HG03108 (cell line): Measurements from ENCODE around the gene TEX12.
"Not testable (repeated sequence)": the region's sequence is repeated elsewhere in the genome, so short reads cannot be mapped to it uniquely, and the experiment has no call there.

Experiments used
- ATAC-seq: cut with Tn5 transposase; IDR thresholded peaks from one replicate; pipeline ENCODE4 v1.9.1; 2021; ENCODE audit warnings: moderate library complexity; ENCODE audit not compliant: unreplicated experiment

TEX12 gene

GRCh38 chr11:112163875-112164685 lies 3.1 kb upstream of the TEX12 start, which contains the start of gene IL18:
Gene IL18, minus strand, starts transcription at chr11:112164094. Its CDS starts 9,041 bp downstream, at chr11:112155053.
- no peak for ATAC-seq

GRCh38 chr11:112165049-112165448 lies 2.1 kb upstream of the TEX12 start:
- no peak for ATAC-seq

GRCh38 chr11:112166562-112166961 lies 610 bp upstream of the TEX12 start:
- ATAC-seq = no peak

GRCh38 chr11:112172362-112172994 lies 5.3 kb downstream of the TEX12 start:
- peak; percentile 36 for ATAC-seq

- ATAC-seq = no peak
These were observed 6.0 kb downstream of the TEX12 start for GRCh38 chr11:112173152-112173551.

- no peak for ATAC-seq
These were observed 7.8 kb downstream of the TEX12 start, which contains the start of gene BCO2 for GRCh38 chr11:112174789-112175598. Gene BCO2, plus strand, starts transcription at chr11:112175512. Its CDS starts 90 bp downstream, at chr11:112175602.

GRCh38 chr11:112175599-112175952 lies 8.4 kb downstream of the TEX12 start:
- ATAC-seq = no peak

- no peak for ATAC-seq
These were observed 8.9 kb downstream of the TEX12 start for GRCh38 chr11:112176077-112176476.

GRCh38 chr11:112177589-112177988 lies 10.4 kb downstream of the TEX12 start:
- ATAC-seq = no peak

GRCh38 chr11:112178428-112178827 lies 11.3 kb downstream of the TEX12 start:
- ATAC-seq = no peak

GRCh38 chr11:112178936-112179335 lies 11.8 kb downstream of the TEX12 start:
- no peak for ATAC-seq

GRCh38 chr11:112179601-112180000 lies 12.4 kb downstream of the TEX12 start:
- ATAC-seq = peak; percentile 84

- no peak for ATAC-seq
These were observed 15.7 kb downstream of the TEX12 start for GRCh38 chr11:112182867-112183266.

GRCh38 chr11:112185883-112186282 lies 18.7 kb downstream of the TEX12 start:
- no peak for ATAC-seq

- no peak for ATAC-seq
These were observed 19.1 kb downstream of the TEX12 start for GRCh38 chr11:112186304-112186703.

GRCh38 chr11:112195113-112195512 lies 27.9 kb downstream of the TEX12 start:
- ATAC-seq = not testable (repeated sequence)

GRCh38 chr11:112195951-112196351 lies 28.8 kb downstream of the TEX12 start:
- no peak for ATAC-seq

GRCh38 chr11:112196519-112197087 lies 29.4 kb downstream of the TEX12 start:
- no peak for ATAC-seq

- not testable (repeated sequence) for ATAC-seq
These were observed 31.9 kb downstream of the TEX12 start for GRCh38 chr11:112199101-112199500.

- no peak for ATAC-seq
These were observed 33.1 kb downstream of the TEX12 start for GRCh38 chr11:112200252-112200651.

GRCh38 chr11:112206071-112206470 lies 38.9 kb downstream of the TEX12 start:
- ATAC-seq = no peak
